Activated CD4-positive, alpha-beta T cell treated with anti-CD3 and anti-CD28 coated beads, Interleukin-2, amount 10 ng/mL, durations not matched to agents 24 days and 14 days (primary cell): ENCODE results near the gene LRRC4C. TPM values are rescaled to one million over a fixed set of nuclear protein-coding genes. Genes with fewer than 3 reads are reported as not detected.

Source experiments
- DNase-seq: peaks from one replicate; pipeline ENCODE4 v3.0.0; 2022
- H3K27ac Mint-ChIP-seq: one replicate; pipeline ENCODE4 v1.8.0; 2022; ENCODE audit warnings: mild to moderate bottlenecking, mixed read lengths
- H3K27me3 Mint-ChIP-seq: one replicate; pipeline ENCODE4 v1.8.0; 2022; ENCODE audit warnings: mixed read lengths
- H3K36me3 Mint-ChIP-seq: one replicate; pipeline ENCODE4 v1.8.0; 2022; ENCODE audit warnings: low read depth, mild to moderate bottlenecking, mixed read lengths
- H3K4me1 Mint-ChIP-seq: one replicate; pipeline ENCODE4 v1.8.0; 2021; ENCODE audit warnings: mixed read lengths
- H3K4me3 Mint-ChIP-seq: one replicate; pipeline ENCODE4 v1.8.0; 2022; ENCODE audit warnings: mild to moderate bottlenecking, moderate library complexity, mixed read lengths
- H3K9me3 Mint-ChIP-seq: one replicate; pipeline ENCODE4 v1.8.0; 2021; ENCODE audit warnings: mixed read lengths
- intact Hi-C: fragments of 100-400 bp; cut with micrococcal nuclease; formaldehyde crosslinking; loops from one replicate; pipeline ENCODE4 v1.15.1; 2023
- total RNA-seq: library from RNA; stranded (reverse); gene quantifications from 2 replicates; pipeline ENCODE4 v1.2.3, GENCODE V29; 2022

The LRRC4C gene
- total RNA-seq, 1 donor from 2014 or later, result not detected

GRCh38 chr11:40816976-40817375 is 642.5 kb downstream of the LRRC4C start:
- no peaks in the 10 kb centered on the region for H3K4me1 Mint-ChIP-seq
- no peaks in the 10 kb centered on the region for H3K36me3 Mint-ChIP-seq
- intact Hi-C loops, result no loop called here

GRCh38 chr11:40797981-40798380 is 661.5 kb downstream of the LRRC4C start:
- H3K36me3 Mint-ChIP-seq, result no peaks in the 10 kb centered on the region

More at GRCh38 chr11:40816976-40817375, 642.5 kb downstream of the LRRC4C start:
- DNase-seq, result no peak
- Mint-ChIP-seq H3K27ac (no peak overlapping the region), H3K27me3 (no peaks in the 10 kb centered on the region), H3K4me3 (no peak overlapping the region), H3K9me3 (peaks cover 16% of the 10 kb centered on the region)

GRCh38 chr11:40787224-40787623 is 672.2 kb downstream of the LRRC4C start:
- Mint-ChIP-seq H3K27me3 (no peaks in the 10 kb centered on the region), H3K4me1 (no peaks in the 10 kb centered on the region), H3K9me3 (peaks cover 10% of the 10 kb centered on the region), H3K36me3 (no peaks in the 10 kb centered on the region), H3K4me3 (no peak overlapping the region), H3K27ac (no peak overlapping the region)
- intact Hi-C loops, result no loop called here
- DNase-seq, result no peak

More at GRCh38 chr11:40797981-40798380, 661.5 kb downstream of the LRRC4C start:
- no peaks in the 10 kb centered on the region for H3K27me3 Mint-ChIP-seq
- peaks cover 7% of the 10 kb centered on the region for H3K9me3 Mint-ChIP-seq
- H3K4me1 Mint-ChIP-seq, result no peaks in the 10 kb centered on the region
- no peak for DNase-seq
- H3K4me3 Mint-ChIP-seq, result no peak overlapping the region
- H3K27ac Mint-ChIP-seq, result no peak overlapping the region
- intact Hi-C loops, result no loop called here

GRCh38 chr11:40763046-40763445 is 696.4 kb downstream of the LRRC4C start:
- H3K4me1 Mint-ChIP-seq, result no peaks in the 10 kb centered on the region
- intact Hi-C loops, result no loop called here
- H3K9me3 Mint-ChIP-seq, result peaks cover 3% of the 10 kb centered on the region

GRCh38 chr11:40759341-40759740 is 700.1 kb downstream of the LRRC4C start:
- no peak overlapping the region for H3K4me3 Mint-ChIP-seq
- intact Hi-C loops, result no loop called here
- no peaks in the 10 kb centered on the region for H3K4me1 Mint-ChIP-seq
- no peak for DNase-seq
- no peaks in the 10 kb centered on the region for H3K36me3 Mint-ChIP-seq
- H3K27ac Mint-ChIP-seq, result no peak overlapping the region
- peaks cover 11% of the 10 kb centered on the region for H3K9me3 Mint-ChIP-seq
- H3K27me3 Mint-ChIP-seq, result no peaks in the 10 kb centered on the region

More at GRCh38 chr11:40763046-40763445, 696.4 kb downstream of the LRRC4C start:
- Mint-ChIP-seq H3K27me3 (no peaks in the 10 kb centered on the region), H3K27ac (no peak overlapping the region), H3K4me3 (no peak overlapping the region), H3K36me3 (no peaks in the 10 kb centered on the region)
- DNase-seq, result no peak

GRCh38 chr11:40754297-40754696 is 705.2 kb downstream of the LRRC4C start:
- Mint-ChIP-seq H3K9me3 (peaks cover 11% of the 10 kb centered on the region), H3K36me3 (no peaks in the 10 kb centered on the region), H3K4me3 (no peak overlapping the region), H3K27me3 (no peaks in the 10 kb centered on the region), H3K27ac (no peak overlapping the region), H3K4me1 (no peaks in the 10 kb centered on the region)
- no peak for DNase-seq
- intact Hi-C loops, result no loop called here

GRCh38 chr11:40746282-40746681 is 713.2 kb downstream of the LRRC4C start:
- Mint-ChIP-seq H3K9me3 (no peaks in the 10 kb centered on the region), H3K36me3 (no peaks in the 10 kb centered on the region), H3K4me3 (no peak overlapping the region), H3K4me1 (no peaks in the 10 kb centered on the region), H3K27me3 (no peaks in the 10 kb centered on the region), H3K27ac (no peak overlapping the region)
- intact Hi-C loops, result no loop called here
- no peak for DNase-seq

GRCh38 chr11:40732132-40732531 is 727.3 kb downstream of the LRRC4C start:
- H3K36me3 Mint-ChIP-seq, result no peaks in the 10 kb centered on the region
- no peaks in the 10 kb centered on the region for H3K27me3 Mint-ChIP-seq
- no peak for DNase-seq
- peaks cover 19% of the 10 kb centered on the region for H3K9me3 Mint-ChIP-seq
- no peak overlapping the region for H3K4me3 Mint-ChIP-seq
- no peak overlapping the region for H3K27ac Mint-ChIP-seq
- intact Hi-C loops, result no loop called here
- H3K4me1 Mint-ChIP-seq, result no peaks in the 10 kb centered on the region

- Mint-ChIP-seq H3K27ac (no peak overlapping the region), H3K4me1 (no peaks in the 10 kb centered on the region), H3K27me3 (no peaks in the 10 kb centered on the region), H3K9me3 (peaks cover 10% of the 10 kb centered on the region), H3K36me3 (no peaks in the 10 kb centered on the region), H3K4me3 (no peak overlapping the region)
- intact Hi-C loops, result no loop called here
- no peak for DNase-seq
Measured at GRCh38 chr11:40722179-40722795, 737.2 kb downstream of the LRRC4C start.

GRCh38 chr11:40716344-40717130 is 742.9 kb downstream of the LRRC4C start:
- DNase-seq, result no peak
- H3K9me3 Mint-ChIP-seq, result peaks cover 5% of the 10 kb centered on the region
- H3K4me1 Mint-ChIP-seq, result no peaks in the 10 kb centered on the region
- no peaks in the 10 kb centered on the region for H3K36me3 Mint-ChIP-seq
- H3K27me3 Mint-ChIP-seq, result no peaks in the 10 kb centered on the region
- intact Hi-C loops, result no loop called here
- H3K4me3 Mint-ChIP-seq, result no peak overlapping the region
- H3K27ac Mint-ChIP-seq, result no peak overlapping the region

GRCh38 chr11:40713083-40713482 is 746.4 kb downstream of the LRRC4C start:
- Mint-ChIP-seq H3K4me1 (no peaks in the 10 kb centered on the region), H3K9me3 (peaks cover 22% of the 10 kb centered on the region), H3K27me3 (no peaks in the 10 kb centered on the region), H3K36me3 (no peaks in the 10 kb centered on the region), H3K4me3 (no peak overlapping the region), H3K27ac (no peak overlapping the region)
- DNase-seq, result no peak
- intact Hi-C loops, result no loop called here

GRCh38 chr11:40701027-40701426 is 758.4 kb downstream of the LRRC4C start:
- intact Hi-C loops, result no loop called here
- Mint-ChIP-seq H3K4me3 (no peak overlapping the region), H3K4me1 (no peaks in the 10 kb centered on the region), H3K9me3 (peaks cover 4% of the 10 kb centered on the region), H3K27ac (no peak overlapping the region), H3K27me3 (no peaks in the 10 kb centered on the region), H3K36me3 (no peaks in the 10 kb centered on the region)
- DNase-seq, result no peak

- Mint-ChIP-seq H3K9me3 (peaks cover 3% of the 10 kb centered on the region), H3K4me1 (no peaks in the 10 kb centered on the region), H3K27ac (no peak overlapping the region), H3K36me3 (no peaks in the 10 kb centered on the region), H3K27me3 (no peaks in the 10 kb centered on the region), H3K4me3 (no peak overlapping the region)
- DNase-seq, result no peak
- intact Hi-C loops, result no loop called here
Measured at GRCh38 chr11:40689823-40690222, 769.6 kb downstream of the LRRC4C start.

- H3K27me3 Mint-ChIP-seq, result no peaks in the 10 kb centered on the region
- no peak for DNase-seq
- intact Hi-C loops, result no loop called here
- no peaks in the 10 kb centered on the region for H3K36me3 Mint-ChIP-seq
- H3K9me3 Mint-ChIP-seq, result peaks cover 3% of the 10 kb centered on the region
- H3K4me3 Mint-ChIP-seq, result no peak overlapping the region
- no peak overlapping the region for H3K27ac Mint-ChIP-seq
- H3K4me1 Mint-ChIP-seq, result no peaks in the 10 kb centered on the region
Measured at GRCh38 chr11:40688369-40688768, 771.1 kb downstream of the LRRC4C start.
